Forelimb muscle (tissue), 1 donor: Measurements from ENCODE around the gene MKI67. TPM values are rescaled to one million over a fixed set of nuclear protein-coding genes. Genes with fewer than 3 reads are reported as not detected.

Source experiments
- DNase-seq: peaks from one replicate; pipeline ENCODE4 v3.0.0-alpha.2; 2013; ENCODE audit warnings: low read depth
- polyA plus RNA-seq: library from polyadenylated mRNA; unstranded; fragments of 120-200 nt; gene quantifications from one replicate; pipeline ENCODE4 v1.2.1, GENCODE V29; 2013; ENCODE audit not compliant: insufficient read length

Gene MKI67
- polyA plus RNA-seq, 1 donor, result 22.0 TPM

DNA sequence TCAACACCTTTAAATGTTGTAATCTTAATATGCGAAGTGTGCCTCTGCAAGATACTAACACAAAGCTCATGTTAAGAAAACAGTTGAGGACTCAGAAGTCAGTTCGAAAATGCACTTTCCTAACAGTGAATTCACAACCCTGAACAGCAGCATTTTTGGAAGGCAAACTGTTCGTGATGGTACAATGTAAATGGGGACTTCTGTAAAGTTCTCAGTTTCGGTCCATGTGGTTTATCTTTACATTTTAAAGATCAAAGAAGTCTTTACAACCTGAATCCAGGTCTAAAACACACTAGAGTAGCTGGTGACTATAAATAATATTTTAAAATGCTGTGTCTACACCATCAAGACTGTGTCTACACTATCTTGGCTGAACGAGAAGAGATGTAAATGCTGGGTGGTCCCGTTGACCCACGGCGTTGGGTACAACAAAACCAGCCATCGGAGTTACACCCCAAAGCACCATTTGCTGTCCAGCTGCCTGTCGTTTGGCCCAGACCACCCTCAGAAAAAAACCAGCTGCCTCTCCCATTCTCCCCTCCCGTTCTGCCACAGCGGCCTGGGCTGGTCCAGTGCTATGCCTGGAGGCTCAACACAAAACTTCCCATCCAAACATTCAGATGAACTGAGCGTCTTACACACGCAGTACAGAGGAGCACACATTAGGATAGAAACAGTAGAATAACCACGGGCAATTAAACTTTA, 42.9 kb downstream of the MKI67 start:
- no peak for DNase-seq

DNA sequence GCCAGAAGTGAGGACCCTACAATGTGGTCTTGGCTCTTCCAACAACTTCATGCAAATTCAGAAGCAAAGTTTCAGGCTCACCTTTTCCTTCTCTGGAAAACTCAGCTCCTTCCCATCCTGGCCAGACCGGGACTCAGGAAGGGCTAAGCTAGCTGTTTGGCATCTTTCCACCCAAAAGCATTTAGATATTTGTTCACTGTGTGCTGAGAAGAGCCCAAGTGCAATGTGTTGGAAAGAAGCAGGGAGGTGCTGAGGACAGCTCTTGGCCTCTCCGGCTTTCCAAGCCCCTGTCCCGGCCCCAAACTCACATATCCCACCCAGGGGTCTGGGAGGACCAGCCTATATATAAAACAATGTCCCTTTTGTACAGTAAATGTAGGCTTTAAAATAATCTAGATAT, 44.5 kb downstream of the MKI67 start:
- no peak for DNase-seq

DNA sequence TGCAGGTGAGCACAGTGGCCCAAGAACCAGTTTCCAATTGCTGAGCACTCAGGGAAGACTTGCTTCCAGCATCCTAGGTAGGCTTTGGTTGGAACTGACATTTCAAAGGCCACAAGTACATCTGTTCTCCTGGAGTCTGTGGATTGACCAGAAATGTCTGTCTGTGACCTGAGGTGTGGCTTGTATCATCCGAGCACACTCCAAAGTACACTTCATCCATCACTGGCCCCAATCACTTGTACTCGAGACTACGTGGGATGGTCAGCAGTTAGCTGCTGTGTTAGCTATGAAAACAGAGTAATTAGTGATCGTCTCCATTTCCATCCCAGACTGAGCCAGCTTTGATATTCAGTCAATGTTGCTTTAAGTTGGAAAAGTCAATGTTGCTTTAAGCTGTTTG, 45.0 kb downstream of the MKI67 start:
- DNase-seq, result no peak

DNA sequence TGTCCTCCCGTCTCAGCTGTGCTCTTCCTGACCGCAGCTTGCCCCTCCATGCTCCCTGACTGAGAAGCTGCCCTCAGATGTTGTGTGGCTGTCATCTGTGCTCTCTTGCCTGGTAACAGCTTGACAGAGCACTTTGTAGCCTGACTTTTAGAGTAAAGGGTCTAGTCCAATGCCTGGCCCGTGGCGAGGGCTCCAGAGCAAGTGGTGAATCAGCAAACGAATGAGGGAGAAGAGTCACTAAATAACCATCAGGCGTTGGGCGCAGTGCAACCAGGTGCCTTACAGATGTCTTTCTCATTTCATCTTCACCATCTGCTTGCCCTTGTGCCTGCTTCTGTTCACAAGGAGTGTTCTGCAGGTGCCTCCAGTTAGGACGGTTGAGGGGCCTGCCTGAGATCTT, 45.6 kb downstream of the MKI67 start:
- DNase-seq, result no peak

DNA sequence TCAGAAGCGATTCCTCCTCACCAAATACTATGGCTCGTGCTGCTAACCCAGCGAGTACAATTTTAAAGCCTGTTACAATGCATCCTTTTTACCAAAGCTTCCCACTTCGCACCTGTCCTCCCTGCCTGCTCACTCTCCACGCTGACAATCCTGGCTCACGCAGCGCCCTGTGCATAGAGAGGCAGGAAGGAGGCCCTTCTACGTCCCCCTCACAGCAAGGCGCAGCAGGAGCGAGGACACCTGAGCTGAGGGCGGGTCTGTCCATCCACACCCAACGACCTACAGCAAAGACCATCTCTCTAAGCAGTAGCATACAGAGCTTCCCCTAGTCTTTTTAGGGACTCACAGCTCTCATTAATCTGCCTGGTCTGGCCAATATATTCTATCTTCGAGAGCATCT, 46.0 kb downstream of the MKI67 start:
- DNase-seq, result no peak

DNA sequence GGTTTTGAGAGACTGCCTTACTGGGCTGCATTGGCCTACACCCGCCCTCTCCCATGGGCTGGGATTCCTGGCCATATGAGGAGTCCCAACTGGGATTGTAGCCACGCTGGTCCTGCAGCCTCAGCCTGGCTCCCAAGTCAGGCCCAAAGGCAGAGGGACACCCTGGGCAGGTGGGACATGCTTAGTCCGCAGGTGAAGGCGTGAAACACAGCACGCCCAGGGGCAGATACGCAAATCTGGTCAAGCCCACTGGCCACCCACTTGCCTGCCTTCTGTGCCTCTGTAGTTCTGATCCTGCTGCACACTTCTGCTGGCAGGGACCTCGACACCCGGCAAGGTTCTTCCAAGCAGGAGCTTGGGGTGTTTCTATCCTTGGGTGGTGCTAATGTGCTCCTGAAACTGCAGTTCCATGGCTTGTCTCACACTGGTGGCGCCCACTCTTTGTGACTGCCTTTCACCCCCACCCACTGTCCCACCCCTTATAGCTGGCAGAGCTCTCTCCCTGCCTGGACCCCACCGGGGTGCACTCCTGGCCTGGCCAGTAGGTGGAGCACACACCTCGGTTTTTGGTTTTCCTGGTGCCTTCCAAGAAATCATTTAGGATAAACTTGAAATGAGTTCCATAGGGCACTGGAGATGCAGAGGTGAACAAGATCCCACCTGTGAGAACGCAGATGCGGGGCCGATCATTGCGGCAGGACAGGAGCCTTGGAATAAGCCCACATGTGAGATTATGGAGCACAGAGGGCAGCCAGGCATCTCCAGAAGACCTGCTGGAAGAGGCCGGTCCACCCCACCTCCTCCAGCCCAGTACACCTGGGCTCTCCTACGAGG, 47.9 kb downstream of the MKI67 start:
- no peak for DNase-seq

DNA sequence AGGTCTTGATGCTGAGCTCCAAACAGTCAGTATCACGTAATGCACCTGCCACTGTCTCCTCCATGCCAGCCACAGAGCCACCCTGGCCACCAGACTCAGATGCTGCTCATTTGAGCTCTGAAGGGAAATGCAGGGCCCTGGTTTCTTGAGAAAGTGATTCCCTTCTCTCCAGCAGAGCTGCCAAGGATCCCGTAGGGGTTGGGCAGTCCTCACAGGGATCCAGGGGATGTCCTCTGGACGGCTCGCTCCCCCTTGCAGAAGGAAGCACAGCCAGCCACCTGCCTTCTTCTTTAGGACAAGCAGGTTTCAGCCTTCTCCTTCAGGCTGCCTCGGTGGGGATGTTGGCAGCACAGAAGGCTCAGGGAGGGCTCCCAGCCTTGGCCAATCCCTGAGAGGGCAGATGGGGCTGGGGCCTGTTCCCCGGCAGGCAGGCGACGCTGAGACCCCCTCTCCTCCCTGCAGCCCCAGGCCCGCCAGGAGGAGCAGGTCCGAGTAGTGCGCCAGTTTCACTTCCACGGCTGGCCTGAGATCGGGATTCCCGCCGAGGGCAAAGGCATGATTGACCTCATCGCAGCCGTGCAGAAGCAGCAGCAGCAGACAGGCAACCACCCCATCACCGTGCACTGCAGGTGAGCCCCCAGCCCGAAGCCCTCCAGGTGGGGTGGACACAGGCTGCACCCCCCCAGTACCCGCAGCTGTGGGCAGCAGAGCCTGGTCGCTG, 48.9 kb downstream of the MKI67 start:
- no peak for DNase-seq

DNA sequence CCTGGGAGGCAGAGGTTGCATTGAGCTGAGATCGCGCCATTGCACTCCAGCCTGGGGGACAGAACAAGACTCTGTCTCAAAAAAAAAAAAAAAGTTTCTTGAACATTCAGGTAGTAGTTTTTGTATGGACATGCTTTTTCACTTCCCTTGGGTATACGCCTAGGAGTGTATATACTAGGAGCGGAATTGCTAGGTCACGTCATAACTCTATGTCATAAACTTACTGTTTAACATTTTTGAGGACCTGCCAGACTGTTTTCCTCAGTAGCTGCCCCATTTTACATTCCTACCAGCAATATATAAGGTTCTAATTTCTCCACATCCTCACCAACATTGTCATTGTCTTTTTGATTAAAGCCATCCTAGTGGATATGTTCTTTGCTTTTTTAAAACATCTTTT, 51.6 kb downstream of the MKI67 start:
- DNase-seq, result no peak

DNA sequence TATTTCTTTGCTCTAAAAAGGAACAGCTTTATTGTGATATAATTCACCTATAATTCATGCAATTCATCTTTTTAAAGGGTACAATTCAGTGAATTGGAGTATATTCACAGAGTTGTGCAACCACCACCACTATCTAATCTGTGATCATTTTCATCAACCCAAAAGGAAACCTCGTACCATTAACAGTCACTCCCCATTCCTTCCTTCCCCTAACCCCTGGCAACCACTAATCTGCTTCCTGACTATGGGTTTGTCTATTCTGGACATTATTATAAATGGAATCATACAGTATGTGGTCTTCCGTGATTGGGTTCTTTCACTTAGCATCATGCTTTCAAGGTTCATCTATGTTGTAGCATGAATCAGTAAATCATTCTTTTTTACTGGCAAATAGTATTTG, 52.3 kb downstream of the MKI67 start:
- no peak for DNase-seq

DNA sequence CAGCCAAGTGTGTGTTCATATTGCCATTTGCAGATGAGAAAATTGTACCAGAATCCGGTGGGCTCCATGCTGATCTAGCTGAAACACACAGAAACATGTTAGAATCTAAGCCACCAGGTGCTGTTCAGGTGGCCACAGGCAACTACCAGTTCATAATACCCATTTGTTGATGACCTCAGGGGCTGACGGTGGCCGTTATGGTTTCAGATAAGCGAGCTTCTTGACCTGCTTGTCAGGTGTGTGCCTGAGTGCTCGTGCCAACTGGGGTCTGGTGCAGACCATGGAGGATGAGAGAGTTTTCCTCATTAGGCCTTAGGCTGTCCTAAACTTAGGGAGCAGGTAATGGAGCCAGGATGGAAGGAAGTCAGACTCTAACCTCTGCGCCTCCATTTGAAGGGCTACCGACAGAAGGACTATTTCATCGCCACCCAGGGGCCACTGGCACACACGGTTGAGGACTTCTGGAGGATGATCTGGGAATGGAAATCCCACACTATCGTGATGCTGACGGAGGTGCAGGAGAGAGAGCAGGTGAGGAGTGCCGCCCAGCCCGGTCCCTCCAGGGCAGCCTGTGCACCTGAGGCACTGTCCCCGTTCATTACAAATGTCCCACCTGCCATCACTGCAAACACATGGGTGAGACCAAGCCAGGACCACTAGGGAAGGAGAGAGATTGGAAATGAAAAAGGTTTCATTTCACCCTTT, 53.1 kb downstream of the MKI67 start:
- no peak for DNase-seq

DNA sequence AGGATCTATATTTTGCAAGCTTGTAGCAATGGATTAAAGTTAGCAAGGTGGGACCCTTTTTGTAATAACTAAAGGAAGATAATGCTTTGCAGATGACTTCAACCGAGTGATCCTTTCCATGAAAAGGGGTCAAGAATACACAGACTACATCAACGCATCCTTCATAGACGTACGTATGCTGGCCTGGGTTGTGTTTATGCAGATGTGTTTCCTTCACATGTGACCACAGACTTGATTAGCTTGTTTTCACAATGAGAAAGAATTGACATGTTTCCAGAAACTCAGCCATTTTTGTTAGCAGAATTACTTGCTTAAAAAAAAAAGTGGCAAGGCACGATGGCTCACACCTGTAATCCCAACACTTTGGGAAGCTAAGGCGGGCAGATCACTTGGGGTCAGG, 54.2 kb downstream of the MKI67 start:
- no peak for DNase-seq

DNA sequence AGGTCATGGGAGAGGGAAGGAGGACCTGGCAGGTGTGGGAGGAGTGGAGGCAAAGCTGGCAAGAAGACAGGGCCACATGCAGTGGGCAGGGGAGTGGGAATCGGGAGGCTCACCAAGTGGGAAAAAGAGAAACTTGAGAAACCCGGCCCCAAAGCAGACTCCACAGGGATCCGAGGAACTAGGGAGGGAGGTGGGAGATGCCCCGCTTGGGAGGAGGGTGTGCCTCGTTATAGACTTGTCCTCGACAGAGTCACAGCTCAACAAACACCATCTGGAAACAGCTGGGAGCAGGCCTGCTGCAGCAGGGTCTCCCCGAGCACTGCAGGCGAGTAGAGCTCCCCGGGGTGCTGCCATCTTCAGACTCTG, 54.8 kb downstream of the MKI67 start:
- DNase-seq, result no peak

DNA sequence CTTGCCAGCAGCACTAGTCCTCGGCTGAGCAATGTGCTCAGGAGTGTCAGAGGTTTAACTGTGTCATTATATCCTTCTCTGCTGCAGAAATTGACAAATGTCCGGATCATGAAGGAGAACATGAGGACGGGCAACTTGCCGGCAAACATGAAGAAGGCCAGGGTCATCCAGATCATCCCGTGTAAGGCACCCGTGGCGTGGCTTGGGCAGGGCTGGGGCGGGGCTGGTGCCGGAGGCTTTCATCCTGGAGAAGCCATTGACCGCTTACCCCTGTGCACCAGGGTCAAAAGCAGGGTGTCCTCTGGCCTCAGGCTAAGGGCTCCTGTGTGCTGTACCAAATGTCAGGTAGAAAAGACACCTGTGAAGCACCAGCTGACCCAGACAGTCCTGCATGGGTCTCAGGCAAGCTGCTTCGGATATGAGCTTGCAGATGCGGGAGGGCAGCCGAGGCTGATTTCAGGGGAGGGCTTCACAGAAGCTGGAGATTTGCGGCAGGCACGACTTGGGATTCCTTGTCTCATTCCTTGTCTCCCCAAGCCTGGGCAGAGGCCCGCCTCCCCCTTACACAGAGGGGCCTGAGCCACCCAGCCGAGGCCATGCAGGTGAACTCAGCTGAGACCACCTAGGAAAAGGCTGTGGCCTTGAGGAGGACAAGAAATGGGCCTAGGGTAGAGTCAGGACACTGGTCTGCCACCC, 55.4 kb downstream of the MKI67 start:
- no peak for DNase-seq

DNA sequence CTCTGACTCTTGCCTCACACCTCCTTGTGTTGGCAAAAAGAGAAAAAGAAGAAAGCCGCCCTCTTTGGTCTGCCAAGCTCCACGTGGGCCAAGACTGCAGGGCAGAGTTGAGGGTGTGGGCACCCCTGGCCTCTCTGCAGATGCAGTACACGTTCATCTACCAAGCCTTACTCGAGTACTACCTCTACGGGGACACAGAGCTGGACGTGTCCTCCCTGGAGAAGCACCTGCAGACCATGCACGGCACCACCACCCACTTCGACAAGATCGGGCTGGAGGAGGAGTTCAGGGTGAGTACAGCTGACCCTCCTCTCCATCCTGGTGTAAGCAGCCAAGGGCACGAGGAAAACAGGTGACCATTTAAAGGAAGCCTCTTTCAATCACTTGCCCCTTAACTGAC, 56.1 kb downstream of the MKI67 start:
- no peak for DNase-seq

DNA sequence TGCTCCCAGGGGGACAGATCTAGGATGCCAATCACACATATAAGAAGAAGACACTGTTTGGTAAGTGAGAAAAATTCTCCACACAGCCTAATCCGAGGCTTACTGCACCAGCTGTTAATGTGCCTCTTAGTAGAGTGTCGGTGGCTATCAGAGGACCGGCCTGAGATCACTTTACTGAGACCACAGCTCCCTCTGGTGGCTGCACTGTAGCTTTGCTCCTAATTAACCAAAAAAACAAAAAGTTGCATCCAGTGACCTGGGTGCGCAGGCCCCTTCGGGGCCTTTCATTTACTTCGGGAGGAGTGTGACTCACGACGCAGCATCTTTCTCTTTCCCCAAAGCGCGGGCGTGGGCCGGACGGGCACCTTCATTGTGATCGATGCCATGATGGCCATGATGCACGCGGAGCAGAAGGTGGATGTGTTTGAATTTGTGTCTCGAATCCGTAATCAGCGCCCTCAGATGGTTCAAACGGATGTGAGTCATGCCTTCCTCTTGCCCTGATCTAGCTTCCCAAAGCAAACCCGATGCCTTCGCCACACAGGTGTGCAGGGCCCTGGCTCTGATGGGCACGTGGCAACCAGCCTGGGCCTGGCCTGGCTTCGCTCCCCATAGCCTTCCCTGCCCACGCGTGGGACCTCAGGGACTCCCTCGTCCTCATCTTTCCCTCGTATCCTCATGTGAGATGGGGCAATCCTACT, 56.7 kb downstream of the MKI67 start:
- peak; percentile 60 for DNase-seq

DNA sequence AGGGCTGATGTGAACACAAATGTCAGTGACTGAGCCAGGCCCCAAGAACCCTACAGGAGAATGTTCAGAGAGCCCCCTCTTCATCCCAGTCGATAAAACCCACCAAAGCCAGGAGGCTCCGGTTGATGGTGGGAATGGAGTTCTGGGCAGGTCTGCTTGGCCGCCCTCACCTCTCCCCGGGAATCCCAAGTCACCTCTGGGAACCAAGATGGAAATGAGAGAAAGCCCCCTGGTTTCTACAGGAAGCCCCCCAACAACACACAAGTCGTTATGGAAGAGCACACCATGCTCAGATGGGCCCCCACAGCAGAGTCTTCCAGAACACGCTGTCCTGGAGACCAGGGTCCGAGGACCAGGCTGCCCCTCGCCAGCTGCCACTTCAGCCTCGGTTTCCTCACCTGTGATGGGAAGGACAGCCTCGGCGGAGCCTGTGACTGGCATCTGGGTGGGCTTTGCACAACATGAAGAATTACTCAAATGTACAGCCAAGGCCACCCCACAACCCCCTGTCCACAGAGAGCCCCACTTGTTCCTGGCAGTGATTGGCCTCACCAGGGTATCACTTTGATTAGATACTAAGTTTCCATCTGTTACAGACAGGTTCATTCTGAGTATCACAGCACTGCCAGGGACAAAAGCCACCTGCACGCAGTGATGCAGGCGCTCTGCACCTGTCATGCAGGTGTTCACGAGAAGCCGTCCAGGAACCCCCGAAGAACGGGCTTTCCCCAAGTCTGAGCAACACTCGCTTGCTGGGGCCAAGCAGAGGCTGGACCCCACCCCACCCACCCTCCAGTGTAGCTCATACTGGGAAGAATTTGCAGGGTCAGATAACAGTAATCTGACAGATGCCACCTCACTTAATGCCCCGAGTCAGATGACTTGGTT, 57.6 kb downstream of the MKI67 start:
- DNase-seq, result no peak

DNA sequence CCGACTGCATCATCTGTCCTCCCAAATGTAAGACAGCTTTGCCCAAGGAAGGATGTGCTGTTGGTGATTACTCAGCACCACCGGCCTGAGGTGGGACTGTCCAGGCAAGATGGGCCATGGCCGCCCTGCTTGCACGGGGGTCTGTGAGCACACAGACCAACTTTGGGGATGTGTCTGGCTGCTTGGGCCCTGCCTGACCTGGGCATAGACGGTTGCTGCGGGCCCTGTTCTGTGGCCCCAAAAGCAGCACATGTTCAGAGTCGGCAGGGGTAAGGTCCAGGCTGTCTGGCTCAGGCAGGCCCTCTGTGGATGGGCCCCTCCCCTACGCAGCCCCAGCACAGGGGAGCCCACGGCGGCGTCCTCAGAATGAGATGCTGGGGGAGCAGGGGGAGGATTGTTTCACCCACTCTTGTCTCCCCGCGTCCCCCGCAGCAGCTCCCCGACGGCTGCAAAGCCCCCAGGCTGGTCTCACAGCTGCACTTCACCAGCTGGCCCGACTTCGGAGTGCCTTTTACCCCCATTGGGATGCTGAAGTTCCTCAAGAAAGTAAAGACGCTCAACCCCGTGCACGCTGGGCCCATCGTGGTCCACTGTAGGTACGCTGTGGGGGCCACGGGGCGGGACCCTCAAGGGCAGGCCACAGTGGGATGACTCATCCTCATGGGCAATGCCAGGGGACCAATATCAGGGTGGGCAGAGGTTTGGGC, 58.4 kb downstream of the MKI67 start:
- DNase-seq, result no peak

DNA sequence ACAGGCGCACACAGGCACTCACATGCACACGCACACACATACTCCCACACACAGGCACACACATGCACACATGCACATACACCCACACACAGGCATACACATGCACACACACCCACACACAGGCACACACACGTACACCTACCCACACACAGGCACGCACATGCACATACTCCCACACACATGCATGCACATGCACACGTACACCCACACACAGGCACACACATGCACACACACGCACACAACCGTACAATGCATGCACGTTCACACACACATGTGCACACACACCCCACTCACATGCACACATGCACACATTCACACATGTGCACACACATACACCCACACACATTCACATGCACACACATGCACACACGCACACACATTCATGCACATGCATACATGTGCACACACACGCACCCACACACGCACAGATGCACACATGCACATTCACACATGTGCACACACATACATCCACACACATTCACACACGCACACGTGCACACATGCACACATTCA, 59.3 kb downstream of the MKI67 start:
- DNase-seq, result no peak
